Breast epithelium (tissue), 3 donors: ENCODE measurements around the gene BIN1.

ENCODE experiments used
- POLR2A ChIP-seq: fragments of 450-650 bp; IDR thresholded peaks from one replicate; pipeline ENCODE4 v1.6.1; 2016; ENCODE audit warnings: antibody characterized with exemption, mild to moderate bottlenecking, moderate library complexity
- POLR2AphosphoS5 ChIP-seq, 3 donors: sonication (generic); formaldehyde crosslinking; IDR thresholded peaks; one replicate each; pipeline ENCODE4 v1.6.1; 2017; ENCODE audit warnings: antibody characterized with exemption in 3 of 3
- TF ChIP-seq, protein P1 (sequence below), 3 donors: fragments of 450-650 bp; IDR thresholded peaks; one replicate each; pipeline ENCODE4 v1.5.1; 2016 to 2017; ENCODE audit warnings: antibody characterized with exemption in 3 of 3, mild to moderate bottlenecking in 3 of 3, moderate library complexity in 3 of 3

DNA sequence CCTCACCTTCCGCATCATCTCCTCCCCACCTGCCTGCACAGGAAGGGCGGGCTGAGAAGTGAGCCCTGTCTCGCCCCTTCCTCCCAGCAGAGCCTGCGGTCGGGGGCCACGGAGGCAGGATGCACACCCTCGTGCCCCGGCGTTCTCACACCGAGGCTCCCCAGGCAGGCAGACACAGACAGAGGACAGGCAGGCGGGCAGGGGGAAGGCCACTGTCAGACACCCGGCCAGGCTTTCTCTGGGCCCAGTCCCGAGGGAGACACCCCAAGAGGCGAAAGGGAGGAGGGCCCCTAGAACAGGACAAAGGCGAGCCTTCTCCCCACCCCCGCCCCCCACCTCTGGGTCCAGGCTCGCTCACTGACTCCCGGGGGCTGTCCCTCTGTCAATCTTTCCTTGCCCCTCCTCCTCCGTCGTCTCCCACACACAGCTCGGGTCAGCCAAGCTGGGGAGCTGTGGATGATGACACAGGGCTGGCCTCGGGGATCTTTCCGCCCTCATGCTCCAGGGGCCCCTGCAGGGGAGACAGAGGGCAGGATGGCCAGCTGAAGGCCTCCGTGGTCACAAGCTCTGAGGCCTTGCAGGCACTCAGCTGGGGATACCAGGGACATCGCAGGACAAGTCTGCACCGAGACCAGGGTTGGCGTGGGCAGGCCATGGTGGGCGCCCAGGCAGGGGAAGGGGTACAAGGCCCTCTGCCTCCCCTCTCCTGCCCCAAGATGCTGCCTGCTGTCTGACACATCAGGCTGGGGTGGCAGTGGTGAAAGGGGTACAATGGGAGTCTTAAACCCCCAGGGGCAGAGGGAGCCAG, 24.9 kb downstream of the BIN1 start:
- TF ChIP-seq, protein P1, sequence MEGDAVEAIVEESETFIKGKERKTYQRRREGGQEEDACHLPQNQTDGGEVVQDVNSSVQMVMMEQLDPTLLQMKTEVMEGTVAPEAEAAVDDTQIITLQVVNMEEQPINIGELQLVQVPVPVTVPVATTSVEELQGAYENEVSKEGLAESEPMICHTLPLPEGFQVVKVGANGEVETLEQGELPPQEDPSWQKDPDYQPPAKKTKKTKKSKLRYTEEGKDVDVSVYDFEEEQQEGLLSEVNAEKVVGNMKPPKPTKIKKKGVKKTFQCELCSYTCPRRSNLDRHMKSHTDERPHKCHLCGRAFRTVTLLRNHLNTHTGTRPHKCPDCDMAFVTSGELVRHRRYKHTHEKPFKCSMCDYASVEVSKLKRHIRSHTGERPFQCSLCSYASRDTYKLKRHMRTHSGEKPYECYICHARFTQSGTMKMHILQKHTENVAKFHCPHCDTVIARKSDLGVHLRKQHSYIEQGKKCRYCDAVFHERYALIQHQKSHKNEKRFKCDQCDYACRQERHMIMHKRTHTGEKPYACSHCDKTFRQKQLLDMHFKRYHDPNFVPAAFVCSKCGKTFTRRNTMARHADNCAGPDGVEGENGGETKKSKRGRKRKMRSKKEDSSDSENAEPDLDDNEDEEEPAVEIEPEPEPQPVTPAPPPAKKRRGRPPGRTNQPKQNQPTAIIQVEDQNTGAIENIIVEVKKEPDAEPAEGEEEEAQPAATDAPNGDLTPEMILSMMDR (IDR thresholded peaks at IDR 0.05) = no peak
- TF ChIP-seq POLR2AphosphoS5 (IDR thresholded peaks at IDR 0.05) (no peak), POLR2A (no peak)
